Measurements from ENCODE around the gene PAMR1.
"Not testable (repeated sequence)": the region's sequence is repeated elsewhere in the genome, so short reads cannot be mapped to it uniquely, and the experiment has no call there.

The PAMR1 gene

GRCh38 chr11:35543481-35543880 lies 18.1 kb upstream of the PAMR1 start:
- no peak for DNase-seq

- no peak for DNase-seq
Measured at GRCh38 chr11:35541621-35542375, 16.4 kb upstream of the PAMR1 start.

DNA sequence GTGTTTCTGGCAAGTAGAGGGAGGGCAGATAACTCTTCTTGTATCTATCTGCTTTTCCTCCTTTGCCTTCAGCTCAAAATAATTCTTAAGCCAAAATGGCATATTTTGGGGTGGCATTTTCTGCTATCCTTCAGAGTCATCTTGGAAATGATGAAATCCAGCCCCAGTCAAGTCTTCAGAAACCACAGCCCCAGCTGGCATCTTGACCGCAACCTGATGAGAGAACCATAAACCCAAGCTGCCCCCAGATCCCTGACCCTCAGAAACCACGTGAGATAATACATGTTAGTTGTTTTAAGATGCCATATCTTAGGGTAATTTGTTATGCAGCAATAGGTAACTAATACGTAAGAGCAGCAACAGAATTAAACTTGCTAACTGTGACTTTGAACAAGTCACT lies 15.1 kb upstream of the PAMR1 start:
- DNase-seq = no peak

DNA sequence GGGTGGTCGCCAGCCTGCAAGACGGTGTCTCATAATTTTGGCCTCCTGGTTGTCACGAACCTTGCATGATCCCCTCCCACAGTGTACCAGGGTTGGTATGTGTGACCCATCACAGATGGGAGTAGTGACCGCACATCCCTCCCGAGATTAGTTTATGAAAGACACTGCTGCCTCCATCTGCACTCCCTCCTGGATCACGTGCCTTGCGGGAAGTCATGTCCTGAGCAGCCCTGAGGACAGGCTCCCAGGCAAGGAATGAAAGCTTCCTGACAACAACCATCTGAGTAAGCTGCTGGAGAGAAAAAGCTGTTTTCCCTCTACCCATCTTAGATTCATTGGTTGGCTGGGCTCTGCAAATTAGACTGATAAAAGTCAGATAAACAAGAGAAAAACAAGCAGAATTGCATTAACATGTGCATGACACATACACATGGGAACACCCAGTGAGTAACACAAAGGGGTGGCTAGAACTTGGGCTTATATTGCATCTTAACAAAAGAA lies 14.4 kb upstream of the PAMR1 start:
- no peak for DNase-seq

DNA sequence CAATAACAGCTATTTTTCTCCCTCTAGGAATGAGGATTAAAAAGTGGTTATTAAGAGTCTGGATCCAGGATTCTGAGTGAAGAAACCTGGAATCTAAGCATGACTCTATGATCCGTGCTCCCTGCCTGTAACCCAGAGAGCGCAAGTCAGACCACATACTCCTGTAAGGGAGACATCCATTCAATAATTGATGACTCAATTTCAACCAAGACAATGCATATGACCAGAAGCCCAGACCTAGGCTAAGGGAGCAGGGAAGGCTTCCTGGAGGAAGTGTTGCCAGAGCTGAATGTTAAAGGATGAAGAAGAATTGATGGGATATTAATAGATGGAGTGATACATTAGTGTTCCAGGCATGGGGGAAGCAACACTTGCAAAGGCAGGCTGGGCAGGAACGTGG lies 13.8 kb upstream of the PAMR1 start:
- no peak for DNase-seq

- DNase-seq = no peak
Measured at GRCh38 chr11:35536470-35536869, 11.1 kb upstream of the PAMR1 start.

- DNase-seq = no peak
Measured at GRCh38 chr11:35531246-35531645, 5.8 kb upstream of the PAMR1 start.

DNA sequence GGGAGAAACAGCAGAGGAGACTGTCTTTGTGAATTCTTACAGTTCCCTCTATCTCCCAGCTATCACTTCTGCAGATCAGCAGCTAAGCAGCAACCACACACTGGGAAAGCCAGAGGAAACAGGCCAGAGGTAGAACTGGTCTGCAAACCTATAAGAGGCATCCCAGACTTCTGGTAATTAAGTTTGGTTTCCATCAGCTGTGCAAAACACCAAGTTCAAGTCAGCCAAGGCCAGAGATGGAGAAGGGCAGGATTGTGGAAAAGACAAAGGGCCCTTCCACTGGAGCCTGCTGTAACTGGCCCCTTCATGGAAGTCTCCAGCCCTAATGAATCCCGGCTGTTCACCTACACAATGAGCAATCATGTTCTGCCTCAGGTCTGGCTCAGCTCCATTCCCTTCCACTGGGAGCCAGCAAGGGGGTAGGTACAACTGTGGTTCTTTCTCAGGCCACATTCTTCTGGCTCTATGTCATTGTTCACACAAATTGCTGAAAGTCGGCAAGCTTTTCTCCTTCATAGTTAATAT lies 4.6 kb upstream of the PAMR1 start:
- DNase-seq = no peak

- DNase-seq = no peak
Measured at GRCh38 chr11:35526370-35526792, 965 bp upstream of the PAMR1 start.

GRCh38 chr11:35524780-35525179 lies 636 bp downstream of the PAMR1 start:
- DNase-seq = no peak

- no peak for DNase-seq
Measured at GRCh38 chr11:35523861-35524260, 1.6 kb downstream of the PAMR1 start.

DNA sequence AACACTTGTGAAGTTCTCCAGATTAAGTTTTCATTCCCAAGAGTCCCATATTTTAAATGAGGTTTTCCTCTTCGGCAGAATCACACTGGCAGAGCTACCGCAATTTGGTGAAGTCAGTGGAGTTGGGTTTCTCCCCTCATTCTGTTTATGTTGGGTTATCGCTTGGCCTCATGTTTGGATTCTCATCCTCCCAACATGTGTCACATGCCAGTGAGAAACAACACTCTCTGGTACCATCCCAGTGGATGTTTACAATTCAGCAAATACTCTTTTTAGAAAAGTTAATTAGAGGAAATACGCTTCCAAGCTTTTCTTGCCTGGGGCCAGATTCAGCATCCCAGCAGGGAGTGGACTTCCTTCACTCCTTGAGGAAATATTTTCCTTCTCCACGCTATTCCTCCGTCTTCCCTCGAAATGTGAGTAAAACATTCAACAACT lies 2.1 kb downstream of the PAMR1 start:
- DNase-seq = no peak

- not testable (repeated sequence) for DNase-seq
Measured at GRCh38 chr11:35522091-35522490, 3.3 kb downstream of the PAMR1 start.

DNA sequence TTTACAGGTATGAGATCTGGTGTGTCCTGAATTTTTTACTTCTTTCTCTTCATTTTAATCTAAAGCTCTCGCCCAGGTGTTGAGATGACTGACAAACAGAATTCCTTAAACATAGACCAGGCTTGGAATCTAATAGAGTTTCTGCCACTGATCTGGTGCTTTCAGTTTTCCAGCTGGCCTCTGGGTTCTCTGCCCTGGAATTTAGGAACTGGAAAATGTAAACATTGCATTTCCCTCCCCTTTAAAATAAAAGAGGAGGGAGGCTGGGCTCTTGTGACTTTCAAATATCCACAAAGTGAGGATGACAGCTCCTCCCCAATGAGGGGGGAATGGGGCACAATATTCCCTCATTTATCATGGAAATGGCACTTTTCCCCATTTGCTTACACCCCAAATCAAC lies 5.0 kb downstream of the PAMR1 start:
- no peak for DNase-seq

DNA sequence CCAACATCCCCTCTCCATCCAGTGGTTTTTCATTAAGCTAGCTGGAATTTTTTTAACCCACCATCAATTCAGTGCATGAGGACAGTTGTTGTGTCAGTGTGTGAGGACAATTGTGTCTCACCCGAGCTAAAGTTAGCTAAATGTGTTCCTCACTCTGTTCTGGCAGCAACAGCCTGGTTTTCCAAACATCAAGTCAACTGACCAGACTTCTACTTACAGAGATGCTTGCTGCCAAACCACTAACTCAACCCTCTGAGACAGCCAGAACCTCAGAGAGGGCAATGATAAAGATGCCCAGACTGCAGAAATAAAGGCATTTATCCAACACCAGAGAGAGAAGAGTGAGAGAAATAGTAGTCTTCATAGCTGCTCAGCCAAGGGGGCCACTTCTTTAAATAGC lies 6.7 kb downstream of the PAMR1 start:
- no peak for DNase-seq

- no peak for DNase-seq
Measured at GRCh38 chr11:35517481-35517880, 7.9 kb downstream of the PAMR1 start.

DNA sequence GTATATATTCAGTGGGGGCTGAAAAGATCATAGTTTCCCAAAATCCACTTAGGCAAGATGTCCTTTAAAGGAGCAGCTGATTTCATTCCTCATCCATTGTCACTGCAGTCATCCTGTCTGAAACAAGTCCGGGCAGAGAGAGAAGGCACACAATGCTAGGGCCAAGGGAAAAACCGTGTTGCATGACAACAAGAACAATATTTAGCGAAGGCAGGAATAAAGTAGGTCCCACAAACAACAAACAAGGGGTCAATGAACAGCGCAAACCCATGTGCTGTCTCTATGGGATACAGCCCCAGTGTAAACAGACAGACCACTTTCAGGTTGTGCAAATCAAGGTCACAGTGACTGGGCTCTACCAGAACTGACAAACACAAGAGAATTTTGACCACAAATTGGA lies 9.0 kb downstream of the PAMR1 start:
- no peak for DNase-seq

DNA sequence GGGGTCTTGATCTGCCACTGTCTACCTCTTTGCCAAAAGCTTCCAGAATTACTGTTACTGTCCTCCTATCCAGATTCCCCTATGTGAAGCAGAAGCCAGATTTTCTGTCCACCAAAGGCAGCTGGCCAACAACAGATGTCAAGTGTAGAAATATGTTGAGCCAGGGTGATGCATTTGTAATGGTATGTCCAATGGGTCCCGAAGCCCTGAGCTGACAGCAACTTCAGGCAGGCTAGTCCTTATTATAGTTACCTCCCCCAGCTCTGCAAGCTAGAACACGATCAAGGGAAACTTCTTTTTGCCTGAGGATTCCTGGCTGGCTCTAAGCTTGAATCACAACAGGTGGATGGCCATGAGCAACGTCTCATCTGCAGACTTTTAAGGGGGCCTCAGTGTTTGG lies 10.2 kb downstream of the PAMR1 start:
- DNase-seq = no peak

DNA sequence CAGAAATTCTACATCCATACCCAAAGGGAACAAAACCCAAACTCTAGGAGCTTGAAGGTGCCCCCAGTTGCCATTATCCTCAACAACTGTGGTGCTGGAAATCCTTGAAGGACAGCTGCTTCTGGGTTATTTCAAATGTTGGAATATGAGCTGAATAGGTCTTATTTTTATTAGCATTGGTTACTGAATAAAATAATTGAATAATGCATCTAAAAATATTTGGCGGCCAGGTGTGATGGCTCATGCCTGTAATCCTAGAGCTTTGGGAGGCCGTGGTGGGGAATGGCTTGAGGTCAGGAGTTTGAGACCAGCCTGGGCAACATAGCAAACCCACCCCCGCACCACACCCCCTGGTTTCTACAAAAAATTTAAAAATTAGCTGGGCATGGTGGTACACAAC lies 10.9 kb downstream of the PAMR1 start:
- no peak for DNase-seq

DNA sequence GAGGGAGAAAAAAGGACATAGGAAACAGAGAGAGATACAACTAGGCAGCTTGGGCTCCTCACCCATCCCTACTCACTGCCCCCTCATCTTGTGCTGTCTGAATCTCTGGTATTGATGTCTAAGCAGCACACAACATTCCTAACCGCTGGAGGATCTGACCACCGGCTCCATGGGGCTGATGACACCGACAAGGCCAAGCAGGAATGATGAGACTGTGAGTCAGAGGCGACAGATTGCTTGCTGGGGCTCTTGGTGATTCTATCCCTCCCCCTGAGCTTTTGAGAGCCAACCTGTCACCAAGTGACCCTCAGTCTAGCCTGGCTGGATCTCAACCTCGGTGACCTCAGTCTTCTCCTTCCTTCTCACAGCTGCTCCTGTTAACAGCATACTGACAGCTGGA lies 13.8 kb downstream of the PAMR1 start:
- DNase-seq = no peak

DNA sequence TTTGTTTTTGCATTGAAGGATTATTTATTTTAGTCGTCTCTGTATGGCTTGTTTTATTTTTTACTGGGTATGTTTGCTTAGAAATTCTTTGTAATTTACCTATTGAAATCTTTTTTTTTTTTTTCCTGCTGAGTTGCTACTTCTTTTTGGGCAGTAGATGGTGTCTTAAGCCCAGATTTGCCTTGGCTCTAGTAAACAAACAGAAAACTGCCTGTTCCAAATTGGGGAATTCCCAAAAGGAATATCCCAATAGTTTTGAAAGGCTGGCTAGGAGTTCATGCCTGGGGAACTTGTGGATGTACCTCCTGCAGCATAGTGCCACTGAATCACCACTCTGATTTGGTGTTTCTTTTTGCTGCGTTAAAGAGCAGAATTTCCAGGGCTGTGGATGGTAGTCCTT lies 17.7 kb downstream of the PAMR1 start:
- no peak for DNase-seq

- DNase-seq = no peak
Measured at GRCh38 chr11:35501776-35502175, 23.6 kb downstream of the PAMR1 start.

DNA sequence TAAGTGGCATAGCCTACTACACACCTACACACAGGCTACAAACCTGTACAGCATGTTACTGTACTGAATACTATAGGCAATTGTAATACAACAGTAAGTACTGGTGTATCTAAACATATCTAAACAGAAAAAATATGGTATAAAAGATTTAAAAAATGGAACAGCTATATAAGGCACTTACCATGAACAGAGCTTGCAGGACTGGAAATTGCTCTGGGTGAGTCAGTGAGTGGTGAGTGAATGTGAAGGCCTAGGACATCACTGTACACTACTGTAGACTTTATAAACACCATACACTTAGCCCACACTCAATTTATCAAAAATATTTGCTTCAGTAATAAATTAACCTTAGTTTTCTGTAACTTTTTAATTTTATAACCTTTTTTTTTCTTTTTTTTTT lies 24.7 kb downstream of the PAMR1 start:
- no peak for DNase-seq

DNA sequence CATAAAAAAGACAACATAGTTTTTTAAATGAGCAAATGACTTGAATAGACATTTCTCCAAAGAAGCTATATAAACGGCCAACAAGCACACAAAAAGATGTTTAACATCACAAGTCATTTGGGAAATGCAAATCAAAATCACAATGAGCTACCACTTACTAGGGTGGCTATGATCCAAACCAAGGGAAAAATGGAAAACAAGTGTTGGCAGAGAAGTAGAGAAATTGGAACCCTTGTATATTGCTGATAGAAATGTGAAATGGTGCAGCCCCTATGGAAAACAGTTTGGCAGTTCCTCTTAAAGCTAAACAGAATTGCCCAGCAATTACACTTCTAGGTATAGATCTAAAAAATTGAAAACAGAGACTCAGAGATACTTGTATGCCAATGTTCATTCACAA lies 29.0 kb downstream of the PAMR1 start:
- DNase-seq = no peak

- no peak for DNase-seq
Measured at GRCh38 chr11:35494957-35495490, 30.4 kb downstream of the PAMR1 start.

All from CD4-positive, alpha-beta T cell treated with Interleukin-10 for 1 hour (primary cell).